ENCODE measurements around the gene MYBPH. TPM values are rescaled to one million over a fixed set of nuclear protein-coding genes. Genes with fewer than 3 reads are reported as not detected.

MYBPH gene
- total RNA-seq, 1 donor from 2014 or later = not detected

- H3K27ac Mint-ChIP-seq = no peak overlapping the region
- no peak for DNase-seq
- intact Hi-C loops (cut with micrococcal nuclease) = no loop called here
- no peak overlapping the region for H3K4me3 Mint-ChIP-seq
- H3K9me3 Mint-ChIP-seq = no peaks in the 10 kb centered on the region
- H3K27me3 Mint-ChIP-seq = peaks cover 17% of the 10 kb centered on the region
- H3K36me3 Mint-ChIP-seq (ENCODE audit: low read depth) = no peaks in the 10 kb centered on the region
- no peaks in the 10 kb centered on the region for H3K4me1 Mint-ChIP-seq
These were observed 41.5 kb downstream of the MYBPH start for GRCh38 chr1:203133970-203134725.

GRCh38 chr1:203131548-203132200 is 44.0 kb downstream of the MYBPH start:
- H3K27ac Mint-ChIP-seq = no peak overlapping the region

GRCh38 chr1:203130358-203130985 is 45.2 kb downstream of the MYBPH start:
- intact Hi-C loops (cut with micrococcal nuclease) = no loop called here
- peaks cover 38% of the 10 kb centered on the region for H3K27me3 Mint-ChIP-seq
- H3K4me1 Mint-ChIP-seq = peaks cover 7% of the 10 kb centered on the region
- H3K4me3 Mint-ChIP-seq = no peak overlapping the region
- DNase-seq = no peak
- no peaks in the 10 kb centered on the region for H3K36me3 Mint-ChIP-seq (ENCODE audit: low read depth)
- no peak overlapping the region for H3K27ac Mint-ChIP-seq
- no peaks in the 10 kb centered on the region for H3K9me3 Mint-ChIP-seq

More at GRCh38 chr1:203131548-203132200, 44.0 kb downstream of the MYBPH start:
- Mint-ChIP-seq H3K27me3 (peaks cover 31% of the 10 kb centered on the region), H3K36me3 (ENCODE audit: low read depth) (no peaks in the 10 kb centered on the region), H3K4me1 (peaks cover 7% of the 10 kb centered on the region), H3K9me3 (no peaks in the 10 kb centered on the region), H3K4me3 (no peak overlapping the region)
- intact Hi-C loops (cut with micrococcal nuclease) = no loop called here
- DNase-seq = no peak

- Mint-ChIP-seq H3K4me3 (no peak overlapping the region), H3K27me3 (peaks cover 44% of the 10 kb centered on the region), H3K27ac (no peak overlapping the region), H3K4me1 (peaks cover 7% of the 10 kb centered on the region), H3K36me3 (ENCODE audit: low read depth) (no peaks in the 10 kb centered on the region), H3K9me3 (no peaks in the 10 kb centered on the region)
- intact Hi-C loops (cut with micrococcal nuclease) = no loop called here
- DNase-seq = no peak
These were observed 46.0 kb downstream of the MYBPH start for GRCh38 chr1:203129501-203130231.

- Mint-ChIP-seq H3K36me3 (ENCODE audit: low read depth) (no peaks in the 10 kb centered on the region), H3K27ac (no peak overlapping the region), H3K4me3 (no peak overlapping the region), H3K4me1 (peaks cover 7% of the 10 kb centered on the region), H3K9me3 (no peaks in the 10 kb centered on the region), H3K27me3 (peaks cover 48% of the 10 kb centered on the region)
- intact Hi-C loops (cut with micrococcal nuclease) = no loop called here
- DNase-seq = no peak
These were observed 46.7 kb downstream of the MYBPH start for GRCh38 chr1:203128716-203129500.

- H3K4me1 Mint-ChIP-seq = peaks cover 7% of the 10 kb centered on the region
- H3K36me3 Mint-ChIP-seq (ENCODE audit: low read depth) = no peaks in the 10 kb centered on the region
- intact Hi-C loops (cut with micrococcal nuclease) = no loop called here
- no peak overlapping the region for H3K4me3 Mint-ChIP-seq
- H3K27ac Mint-ChIP-seq = no peak overlapping the region
- no peak for DNase-seq
- H3K9me3 Mint-ChIP-seq = no peaks in the 10 kb centered on the region
- peaks cover 51% of the 10 kb centered on the region for H3K27me3 Mint-ChIP-seq
These were observed 47.3 kb downstream of the MYBPH start for GRCh38 chr1:203128431-203128715.

- intact Hi-C loops (cut with micrococcal nuclease) = no loop called here
- no peak for DNase-seq
- peaks cover 51% of the 10 kb centered on the region for H3K27me3 Mint-ChIP-seq
These were observed 47.8 kb downstream of the MYBPH start, which contains the start of gene ADORA1 for GRCh38 chr1:203127666-203128430. Gene ADORA1, plus strand, starts transcription at chr1:203127726. Its CDS starts 1,116 bp downstream, at chr1:203128842.

GRCh38 chr1:203126866-203127665 is 48.6 kb downstream of the MYBPH start:
- peak overlapping the region; percentile 18 for H3K4me3 Mint-ChIP-seq
- DNase-seq = no peak

More at GRCh38 chr1:203127666-203128430, 47.8 kb downstream of the MYBPH start, which contains the start of gene ADORA1:
- Mint-ChIP-seq H3K9me3 (no peaks in the 10 kb centered on the region), H3K4me3 (peak within 1 kb of the TSS; percentile 18), H3K4me1 (peaks cover 7% of the 10 kb centered on the region), H3K27ac (no peak within 1 kb of the TSS), H3K36me3 (ENCODE audit: low read depth) (no peaks in the 10 kb centered on the region)

GRCh38 chr1:203126151-203126865 is 49.3 kb downstream of the MYBPH start:
- Mint-ChIP-seq H3K4me3 (no peak overlapping the region), H3K27me3 (peaks cover 61% of the 10 kb centered on the region), H3K4me1 (peaks cover 14% of the 10 kb centered on the region), H3K36me3 (ENCODE audit: low read depth) (no peaks in the 10 kb centered on the region), H3K9me3 (no peaks in the 10 kb centered on the region), H3K27ac (no peak overlapping the region)
- intact Hi-C loops (cut with micrococcal nuclease) = no loop called here
- no peak for DNase-seq

More at GRCh38 chr1:203126866-203127665, 48.6 kb downstream of the MYBPH start:
- Mint-ChIP-seq H3K4me1 (peaks cover 9% of the 10 kb centered on the region), H3K9me3 (no peaks in the 10 kb centered on the region), H3K27ac (no peak overlapping the region), H3K27me3 (peaks cover 55% of the 10 kb centered on the region), H3K36me3 (ENCODE audit: low read depth) (no peaks in the 10 kb centered on the region)
- intact Hi-C loops (cut with micrococcal nuclease) = no loop called here

- Mint-ChIP-seq H3K27ac (no peak overlapping the region), H3K9me3 (no peaks in the 10 kb centered on the region), H3K36me3 (ENCODE audit: low read depth) (no peaks in the 10 kb centered on the region), H3K4me3 (no peak overlapping the region), H3K4me1 (peaks cover 16% of the 10 kb centered on the region), H3K27me3 (peaks cover 70% of the 10 kb centered on the region)
- intact Hi-C loops (cut with micrococcal nuclease) = no loop called here
- DNase-seq = no peak
These were observed 50.9 kb downstream of the MYBPH start for GRCh38 chr1:203124546-203125317.

- no peak for DNase-seq
- intact Hi-C loops (cut with micrococcal nuclease) = no loop called here
These were observed 51.6 kb downstream of the MYBPH start for GRCh38 chr1:203124011-203124410.

More at GRCh38 chr1:203124011-203124410, 51.6 kb downstream of the MYBPH start:
- H3K36me3 Mint-ChIP-seq (ENCODE audit: low read depth) = no peaks in the 10 kb centered on the region
- no peak overlapping the region for H3K4me3 Mint-ChIP-seq
- H3K9me3 Mint-ChIP-seq = no peaks in the 10 kb centered on the region
- H3K4me1 Mint-ChIP-seq = peaks cover 16% of the 10 kb centered on the region
- peaks cover 66% of the 10 kb centered on the region for H3K27me3 Mint-ChIP-seq
- H3K27ac Mint-ChIP-seq = no peak overlapping the region

All from activated CD4-positive, alpha-beta T cell treated with anti-CD3 and anti-CD28 coated beads, Interleukin-2, amount 10 ng/mL, durations not matched to agents 24 days and 14 days (primary cell).